NCI-H2196 (cell line): ENCODE data around the gene KCNJ3.

ENCODE experiments used
- DNase-seq: peaks from one replicate; lab custom pipeline; 2025; ENCODE audit not compliant: unreplicated experiment; lab: John Stamatoyannopoulos, UW

The KCNJ3 gene, protein sequence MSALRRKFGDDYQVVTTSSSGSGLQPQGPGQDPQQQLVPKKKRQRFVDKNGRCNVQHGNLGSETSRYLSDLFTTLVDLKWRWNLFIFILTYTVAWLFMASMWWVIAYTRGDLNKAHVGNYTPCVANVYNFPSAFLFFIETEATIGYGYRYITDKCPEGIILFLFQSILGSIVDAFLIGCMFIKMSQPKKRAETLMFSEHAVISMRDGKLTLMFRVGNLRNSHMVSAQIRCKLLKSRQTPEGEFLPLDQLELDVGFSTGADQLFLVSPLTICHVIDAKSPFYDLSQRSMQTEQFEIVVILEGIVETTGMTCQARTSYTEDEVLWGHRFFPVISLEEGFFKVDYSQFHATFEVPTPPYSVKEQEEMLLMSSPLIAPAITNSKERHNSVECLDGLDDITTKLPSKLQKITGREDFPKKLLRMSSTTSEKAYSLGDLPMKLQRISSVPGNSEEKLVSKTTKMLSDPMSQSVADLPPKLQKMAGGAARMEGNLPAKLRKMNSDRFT

DNA sequence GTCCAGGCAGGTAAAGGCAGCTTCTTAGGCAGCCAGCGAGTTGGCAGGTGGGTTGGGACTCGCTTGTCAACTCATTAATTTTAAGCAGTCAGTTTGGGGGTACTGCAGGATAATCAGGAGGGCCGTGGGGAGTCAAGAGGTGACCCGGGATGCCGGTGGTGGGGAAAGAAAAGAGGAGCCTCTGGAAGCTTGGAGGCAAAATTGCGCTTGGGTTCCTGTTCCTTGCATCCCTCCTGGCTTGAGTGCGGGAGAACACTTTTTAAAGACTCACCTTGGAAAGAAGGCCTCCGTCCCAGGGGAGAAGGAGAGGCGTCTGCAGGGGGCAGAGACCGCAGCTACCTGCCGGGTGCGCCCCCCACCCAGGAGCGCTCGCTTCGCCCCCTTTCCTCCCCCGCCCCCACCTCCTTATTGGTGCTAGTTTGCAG, at the start of gene KCNJ3:
Gene KCNJ3 (plus strand): TSS at position 400 of the 425 bp plus-strand sequence. CDS start 81 bp downstream, outside the sequence.
- DNase-seq: no peak

DNA sequence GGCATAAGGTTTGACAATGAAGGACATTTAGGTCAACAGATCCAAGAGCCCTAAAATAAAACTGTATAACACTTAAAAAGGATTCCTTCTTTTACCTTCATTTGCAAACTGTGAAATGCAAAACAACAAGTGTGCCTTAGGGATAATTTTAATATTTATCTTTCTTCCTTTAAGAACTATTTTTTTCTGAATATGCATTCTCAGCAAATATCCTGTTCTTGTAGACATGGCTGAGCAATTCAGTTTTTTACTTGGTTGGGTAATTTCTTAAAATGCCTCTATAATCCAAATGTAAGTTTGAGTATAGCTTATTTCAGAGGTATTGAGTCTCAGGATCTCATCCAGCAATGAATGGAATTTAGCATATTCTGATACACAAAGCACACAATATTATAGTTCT, 43.0 kb upstream of the KCNJ3 start:
- no peak for DNase-seq

DNA sequence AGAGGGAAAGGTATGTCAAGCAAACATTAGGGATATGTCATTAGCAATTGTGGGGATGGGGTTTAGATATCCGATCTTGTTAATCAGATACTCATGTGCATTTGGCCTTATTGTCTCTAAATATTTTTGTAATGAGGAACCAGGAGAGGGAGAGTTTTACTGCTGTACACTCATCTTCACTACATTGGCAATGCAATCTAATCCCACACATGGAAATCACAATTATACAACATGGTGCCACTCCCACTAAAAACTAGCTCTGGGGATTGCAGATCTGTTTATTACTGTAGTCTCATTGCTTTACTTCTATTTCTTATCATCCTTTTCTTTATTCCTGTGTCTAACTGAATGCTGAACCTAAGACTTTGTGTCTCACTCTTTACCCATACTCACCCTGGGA, 39.6 kb upstream of the KCNJ3 start:
- DNase-seq: no peak

DNA sequence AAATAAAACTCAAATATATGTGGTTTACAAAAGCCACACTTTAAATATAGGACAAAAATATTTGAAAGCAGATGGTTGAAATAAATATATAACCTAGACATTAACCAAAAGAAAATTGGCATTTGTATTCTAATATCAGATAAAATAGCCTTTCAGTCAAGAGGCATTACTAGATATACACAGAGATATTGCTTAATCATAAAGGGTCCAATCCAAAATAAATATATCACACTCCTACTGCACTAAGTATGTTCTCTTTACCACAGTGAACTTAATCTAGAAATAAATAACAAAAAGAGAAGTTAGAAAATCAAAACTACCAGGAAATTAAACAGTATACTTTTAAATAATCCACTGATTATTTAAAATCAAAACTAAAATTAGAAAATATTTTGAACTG, 34.2 kb upstream of the KCNJ3 start:
- DNase-seq: no peak

DNA sequence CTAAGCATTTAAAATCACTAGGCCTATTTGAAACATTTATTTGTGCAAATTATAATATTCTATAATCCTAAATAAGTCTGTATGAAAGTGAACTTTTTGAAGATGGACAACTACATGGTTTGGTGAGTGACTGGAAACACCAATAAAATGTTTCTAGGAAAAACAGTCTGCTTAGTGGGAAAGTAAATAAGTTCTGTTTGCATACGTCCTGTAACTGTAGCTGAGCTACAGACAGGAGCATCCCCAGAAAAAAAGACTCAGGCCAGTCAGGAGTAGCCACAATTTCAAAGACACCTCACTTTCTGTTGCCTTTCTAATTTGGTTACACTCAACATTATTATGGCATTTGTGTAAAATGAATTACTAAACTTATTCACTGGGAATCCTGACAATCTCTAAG, 28.4 kb upstream of the KCNJ3 start:
- no peak for DNase-seq

DNA sequence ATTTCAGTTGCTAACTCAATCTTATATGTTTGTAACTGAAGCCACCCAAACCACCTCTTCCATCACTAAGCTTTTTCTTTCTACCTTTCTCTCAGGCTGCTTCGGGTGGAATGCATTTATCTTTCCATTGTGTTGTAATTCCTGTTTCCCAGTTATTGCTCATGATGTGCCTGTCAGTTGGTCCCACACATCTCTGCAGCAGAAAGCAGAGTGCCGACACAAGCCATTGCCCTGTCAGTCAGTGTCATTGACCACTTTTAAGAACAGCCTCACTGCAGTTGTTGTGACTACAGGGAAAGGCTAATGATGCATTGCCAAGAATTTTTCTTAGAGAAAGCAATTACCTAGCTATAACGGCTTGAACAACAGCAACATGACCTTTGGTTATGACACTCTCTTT, 24.8 kb upstream of the KCNJ3 start:
- DNase-seq: no peak

DNA sequence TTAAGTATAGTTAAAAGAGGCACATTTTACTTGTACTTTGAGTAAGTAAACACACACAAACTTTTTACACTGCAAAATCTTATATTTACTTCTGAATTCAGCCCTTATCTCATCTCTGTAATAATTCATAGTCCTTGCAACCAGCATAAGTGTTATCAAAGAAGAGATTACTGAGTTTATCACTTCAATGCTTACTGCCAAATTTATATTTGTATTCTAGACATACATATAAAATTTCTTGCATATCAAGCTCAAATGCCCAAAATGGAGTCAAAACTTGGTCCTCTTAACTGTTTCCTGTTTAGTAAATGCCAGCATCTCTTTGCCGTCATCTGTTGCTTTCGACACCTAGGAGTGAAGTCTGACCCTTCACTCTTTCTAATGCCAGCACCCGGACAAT, 21.1 kb upstream of the KCNJ3 start:
- DNase-seq: no peak

DNA sequence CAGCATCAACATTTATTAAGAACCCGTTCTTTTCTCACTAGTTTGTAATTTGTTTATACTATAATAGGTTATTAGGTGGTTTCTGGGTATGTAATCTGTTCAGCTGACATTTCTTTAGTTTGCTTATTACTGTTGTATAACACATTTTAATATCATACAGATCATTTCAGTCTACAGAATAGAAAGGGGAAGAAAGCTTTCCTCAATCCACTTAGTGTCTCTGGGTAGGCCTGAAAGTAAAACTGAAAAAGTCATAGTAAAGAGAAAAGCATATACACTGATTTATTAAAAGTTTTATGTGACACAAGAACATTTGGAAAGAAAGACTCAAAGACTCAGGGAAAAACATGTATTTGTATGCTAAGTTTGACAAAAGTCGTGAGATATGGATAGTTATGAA, 16.8 kb upstream of the KCNJ3 start:
- no peak for DNase-seq

DNA sequence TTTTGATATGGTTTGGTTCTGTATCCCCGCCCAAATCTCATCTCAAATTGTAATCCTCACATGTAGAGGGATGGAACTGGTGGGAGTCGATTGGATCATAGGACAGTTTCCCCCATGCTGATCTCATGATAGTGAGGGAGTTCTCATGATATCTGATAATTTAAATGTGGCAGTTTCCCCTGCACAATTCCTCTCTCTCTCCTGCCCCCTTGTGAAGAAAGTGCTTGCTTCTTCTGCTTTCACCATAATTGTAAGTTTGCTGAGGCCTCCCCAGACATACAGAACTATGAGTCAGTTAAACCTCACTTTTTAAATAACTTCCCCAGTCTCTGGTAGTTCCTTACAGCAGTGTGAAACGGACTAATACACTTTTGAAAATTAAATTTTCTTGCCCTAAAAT, 12.3 kb upstream of the KCNJ3 start:
- no peak for DNase-seq

DNA sequence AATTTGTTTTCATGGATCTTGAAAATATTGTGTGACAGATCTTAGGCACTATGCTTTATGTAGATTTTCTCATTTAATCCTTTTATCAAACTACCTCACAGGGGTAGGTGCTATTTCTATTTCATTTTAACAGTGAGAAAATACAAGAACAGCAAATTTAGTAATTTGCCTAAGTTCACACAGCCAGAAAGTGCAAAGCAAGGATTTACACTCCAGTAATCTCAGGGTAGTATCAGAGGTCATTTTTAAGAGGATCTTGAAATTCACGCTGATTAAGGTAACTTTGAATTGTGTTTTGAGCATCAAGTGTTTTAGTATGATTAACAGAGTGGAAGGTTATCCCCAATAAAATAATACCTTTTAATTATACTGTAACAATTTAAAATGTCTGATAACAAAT, 10.1 kb upstream of the KCNJ3 start:
- DNase-seq: no peak

DNA sequence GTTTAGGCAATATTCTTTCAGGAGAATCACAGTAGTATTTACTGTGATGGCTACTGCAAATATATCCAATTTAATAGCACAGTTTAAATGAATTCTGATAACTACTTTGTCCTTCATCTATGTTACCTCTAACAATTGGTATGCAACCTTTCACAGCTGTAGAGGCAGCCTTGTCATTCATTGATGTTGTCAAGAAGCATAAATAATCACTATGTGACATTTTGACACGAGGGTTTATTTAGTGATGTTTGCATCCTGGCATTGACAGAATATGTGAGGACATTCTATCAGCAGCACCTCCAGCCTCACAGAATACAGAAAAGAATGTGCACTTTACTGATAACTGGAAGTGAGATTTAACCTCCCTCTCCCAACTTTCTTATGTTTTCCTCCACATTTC, 9.3 kb upstream of the KCNJ3 start:
- DNase-seq: no peak

DNA sequence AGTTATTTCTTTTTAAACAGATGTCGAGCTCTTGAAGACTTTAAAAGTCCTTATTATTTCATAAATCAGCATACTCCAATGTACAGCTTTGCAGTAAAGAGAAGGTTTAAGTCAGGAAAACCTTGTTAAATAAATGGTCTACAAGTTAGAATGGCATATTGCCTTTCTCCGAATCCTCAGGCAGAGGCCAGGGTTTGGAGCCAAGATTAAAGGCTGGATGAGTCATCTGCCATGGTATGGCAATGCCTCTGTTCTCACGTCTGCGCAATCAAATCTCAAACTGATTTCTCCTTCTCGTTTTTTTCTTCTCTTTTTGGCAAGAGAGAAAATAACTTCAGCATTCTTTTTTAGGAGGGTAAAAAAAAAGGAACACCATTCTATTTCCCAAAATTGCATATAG, 5.6 kb upstream of the KCNJ3 start:
- DNase-seq: no peak

DNA sequence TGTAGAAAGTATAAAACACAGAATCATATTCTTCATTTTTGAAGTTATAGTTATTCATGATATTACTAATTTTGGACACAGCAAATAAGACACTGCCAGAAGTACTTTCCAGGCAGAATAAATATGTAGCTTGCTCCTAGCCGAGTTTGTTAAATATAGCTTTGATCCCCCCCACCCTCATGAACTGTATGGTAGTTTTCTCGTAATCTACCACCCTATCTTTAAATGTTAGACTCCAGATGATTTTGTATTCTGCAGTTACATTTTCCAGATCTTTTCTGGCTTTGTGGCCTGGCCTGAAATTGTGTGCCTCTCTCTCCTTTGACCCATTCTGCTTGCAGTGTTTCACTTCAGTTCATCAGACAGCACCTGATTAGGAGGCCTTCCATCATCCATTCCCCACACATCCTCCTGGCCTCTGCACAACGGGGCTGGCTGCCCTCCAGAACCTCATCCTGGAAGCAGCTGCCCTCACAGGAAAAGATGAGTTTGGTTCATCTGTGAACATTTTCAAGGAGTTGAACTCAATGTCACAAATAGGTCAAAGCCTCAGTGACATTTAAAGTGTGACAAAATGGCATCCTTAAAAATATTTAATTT, 4.7 kb upstream of the KCNJ3 start:
- DNase-seq: no peak

DNA sequence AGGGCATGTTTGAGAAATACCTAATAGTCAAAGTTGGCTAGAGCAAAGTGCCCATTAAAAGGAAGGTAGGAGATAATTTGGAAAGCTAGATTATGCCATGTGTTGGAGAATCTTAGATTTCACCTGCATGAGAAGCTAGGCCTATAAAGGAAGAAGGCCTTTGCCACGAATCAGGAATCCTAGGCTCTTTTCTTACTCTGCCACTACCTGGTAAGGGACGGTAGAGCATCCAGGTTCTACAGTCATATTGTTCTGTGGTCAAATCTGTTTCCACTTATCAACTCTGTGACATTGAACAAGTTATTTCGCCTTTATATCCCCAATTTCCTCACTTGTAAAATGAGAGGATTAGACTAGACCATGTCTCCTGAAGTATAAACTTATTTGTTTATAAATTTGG, 3.6 kb upstream of the KCNJ3 start:
- no peak for DNase-seq

DNA sequence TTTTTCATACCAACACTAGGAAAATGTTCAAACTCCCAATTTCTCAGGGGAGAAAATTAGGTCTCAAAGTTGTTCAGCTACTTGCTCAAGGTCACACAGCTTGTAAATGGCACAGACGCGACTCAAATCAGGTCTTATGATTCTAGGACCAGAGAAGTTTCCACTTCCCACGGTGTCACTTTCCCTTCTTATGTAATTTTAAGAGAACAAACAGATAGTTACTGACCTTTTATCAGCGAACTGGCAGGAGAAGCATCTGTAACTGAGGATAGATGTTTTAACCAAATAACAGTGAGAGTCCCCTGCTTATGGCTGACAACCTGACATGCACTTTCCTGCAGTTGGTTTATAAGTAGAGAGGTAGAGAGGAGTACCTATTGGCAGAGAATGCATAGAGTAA, 2.1 kb upstream of the KCNJ3 start:
- DNase-seq: no peak

DNA sequence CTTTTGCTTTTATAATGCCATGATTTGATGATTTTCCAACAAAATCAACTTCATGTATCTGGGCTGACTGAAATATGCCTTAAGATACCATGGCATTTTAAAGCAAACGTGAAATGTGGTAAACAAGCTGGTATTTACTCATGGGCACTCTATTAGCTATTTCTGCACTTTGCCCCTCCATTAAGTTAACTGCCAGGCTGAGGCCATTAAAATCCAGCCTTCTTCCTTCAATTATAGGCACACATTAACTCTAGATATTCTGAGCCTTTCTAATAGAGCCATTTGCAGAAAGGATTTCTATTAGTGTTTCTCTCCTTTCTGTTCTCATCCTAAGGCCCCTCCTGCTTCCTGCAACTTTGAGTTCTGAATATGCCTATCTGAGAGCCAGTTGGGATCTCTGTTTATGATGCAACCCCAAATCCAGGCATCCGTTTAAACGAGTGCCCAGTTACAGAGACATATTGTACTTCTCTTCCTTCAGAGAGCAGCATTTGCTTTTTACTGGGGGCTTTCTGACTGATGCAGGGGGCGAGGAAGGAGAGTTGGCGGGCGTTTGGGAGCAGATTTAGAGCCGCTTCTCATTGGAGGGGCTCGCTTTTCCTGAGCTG, 1.6 kb upstream of the KCNJ3 start:
- DNase-seq: no peak

DNA sequence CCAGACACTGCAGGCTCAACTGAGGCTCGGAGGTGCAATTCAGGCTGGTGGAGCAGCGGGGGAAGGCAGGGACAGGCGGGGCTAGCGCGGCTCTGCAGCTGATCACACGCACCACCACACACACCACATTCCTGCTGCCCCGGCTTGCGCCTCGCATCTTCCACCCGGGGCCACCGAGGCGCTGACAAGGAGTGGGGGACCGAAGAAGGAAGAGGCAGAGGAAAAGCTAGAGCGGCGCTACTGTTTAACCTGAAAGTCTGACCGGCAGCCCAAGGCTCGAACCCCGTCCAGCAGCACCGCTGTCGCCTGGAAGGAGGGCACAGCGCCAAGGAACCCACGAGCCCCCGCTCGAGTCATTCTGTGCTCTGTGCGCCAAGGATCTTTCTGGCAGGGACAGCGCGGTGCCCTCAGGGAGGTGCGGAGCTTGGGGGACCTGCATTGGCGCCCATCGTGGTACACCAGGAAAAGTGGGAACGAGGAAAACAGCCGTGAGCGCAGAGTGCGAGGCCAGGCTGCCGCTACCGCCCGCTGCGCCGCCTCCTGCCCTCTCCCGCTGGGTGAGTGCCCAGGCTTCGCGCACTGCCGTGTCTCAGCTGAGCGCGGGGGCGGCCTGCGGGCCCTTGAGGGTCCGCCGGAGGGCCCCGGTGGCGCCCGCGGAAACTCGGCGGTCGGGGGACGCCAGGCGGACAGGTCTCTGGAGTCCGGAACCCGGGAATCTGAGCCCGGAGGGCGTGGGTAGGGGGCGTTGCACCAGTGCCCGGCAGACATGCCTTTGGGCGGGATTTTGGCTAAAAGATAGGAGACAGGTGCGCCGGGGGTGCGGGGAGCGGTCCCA, 860 bp upstream of the KCNJ3 start:
- no peak for DNase-seq

DNA sequence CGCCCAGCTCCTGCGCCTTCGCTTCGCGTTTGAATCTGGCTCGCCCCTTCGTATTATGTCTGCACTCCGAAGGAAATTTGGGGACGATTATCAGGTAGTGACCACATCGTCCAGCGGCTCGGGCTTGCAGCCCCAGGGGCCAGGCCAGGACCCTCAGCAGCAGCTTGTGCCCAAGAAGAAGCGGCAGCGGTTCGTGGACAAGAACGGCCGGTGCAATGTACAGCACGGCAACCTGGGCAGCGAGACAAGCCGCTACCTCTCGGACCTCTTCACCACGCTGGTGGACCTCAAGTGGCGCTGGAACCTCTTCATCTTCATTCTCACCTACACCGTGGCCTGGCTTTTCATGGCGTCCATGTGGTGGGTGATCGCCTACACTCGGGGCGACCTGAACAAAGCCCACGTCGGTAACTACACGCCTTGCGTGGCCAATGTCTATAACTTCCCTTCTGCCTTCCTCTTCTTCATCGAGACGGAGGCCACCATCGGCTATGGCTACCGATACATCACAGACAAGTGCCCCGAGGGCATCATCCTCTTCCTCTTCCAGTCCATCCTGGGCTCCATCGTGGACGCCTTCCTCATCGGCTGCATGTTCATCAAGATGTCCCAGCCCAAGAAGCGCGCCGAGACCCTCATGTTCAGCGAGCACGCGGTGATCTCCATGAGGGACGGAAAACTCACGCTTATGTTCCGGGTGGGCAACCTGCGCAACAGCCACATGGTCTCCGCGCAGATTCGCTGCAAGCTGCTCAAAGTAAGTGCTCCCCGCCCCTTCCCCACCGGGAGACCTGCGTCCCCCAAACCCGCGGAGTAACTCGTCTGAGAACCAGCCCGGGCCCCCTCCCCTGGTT, 453 bp downstream of the KCNJ3 start:
- no peak for DNase-seq

DNA sequence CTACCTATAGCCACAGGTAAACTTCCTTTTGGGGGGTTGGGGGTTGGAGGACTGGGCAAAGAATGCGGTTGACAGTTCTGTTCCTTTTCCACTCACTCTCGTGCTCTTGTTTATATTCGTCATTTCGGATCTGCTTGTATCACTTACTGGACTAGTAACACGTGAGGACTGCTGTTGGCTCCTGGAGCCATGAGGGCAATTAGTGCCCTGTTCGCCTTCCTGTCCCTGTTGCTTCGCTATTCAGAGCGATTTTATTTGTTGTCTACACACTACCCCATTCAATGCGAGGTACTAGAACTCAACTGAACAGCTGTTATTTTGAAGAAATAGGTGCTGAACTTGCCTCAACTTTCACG, 1.1 kb downstream of the KCNJ3 start:
- no peak for DNase-seq

DNA sequence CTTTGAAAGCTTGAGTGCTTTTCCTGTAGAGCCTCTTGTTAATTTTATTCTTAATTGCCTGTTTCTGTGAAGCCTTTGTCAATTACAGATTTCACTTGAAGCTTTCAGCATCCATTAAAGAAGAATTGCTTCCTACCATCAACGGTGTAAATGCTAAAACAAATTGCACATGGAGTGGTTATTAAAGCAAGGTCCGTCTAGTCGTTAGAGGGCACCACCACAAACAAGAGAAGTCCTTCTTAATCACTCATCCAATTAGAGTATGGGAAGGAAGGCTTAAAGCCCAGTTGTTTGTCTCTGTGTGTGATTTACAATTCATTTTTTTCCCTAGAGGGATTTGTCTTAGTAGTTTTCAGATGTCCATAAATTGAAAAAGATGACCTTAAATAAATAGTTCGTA, 1.6 kb downstream of the KCNJ3 start:
- no peak for DNase-seq

DNA sequence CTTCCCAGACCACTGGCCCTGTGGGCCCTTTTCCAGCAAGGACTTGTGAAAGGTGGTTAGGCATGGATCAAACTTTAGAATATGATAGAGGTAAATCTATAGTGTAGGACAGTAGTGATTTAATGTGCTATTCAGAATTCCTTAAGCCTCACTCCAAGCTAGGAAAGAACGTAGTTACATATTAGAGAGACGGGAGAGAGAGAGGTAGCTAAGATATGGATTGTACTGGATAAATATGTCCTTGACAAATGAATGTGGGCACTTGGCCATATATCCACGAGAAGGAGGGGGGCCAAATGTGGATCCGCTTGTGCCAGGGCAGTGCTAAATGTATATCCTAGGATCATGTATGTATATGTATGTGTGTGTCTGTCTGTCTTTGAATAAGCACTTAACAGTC, 6.5 kb downstream of the KCNJ3 start:
- DNase-seq: no peak
